Loucy (cell line): ENCODE results near the gene RNF19B.

ENCODE experiments used
- H2AFZ ChIP-seq: fragments of 200-600 bp; sonication (generic); 2 replicates; pipeline ENCODE4 v1.6.0; 2016; ENCODE audit warnings: antibody characterized with exemption, mild to moderate bottlenecking, low read length, moderate library complexity
- H3F3A ChIP-seq: fragments of 200-600 bp; 2 replicates; pipeline ENCODE4 v1.6.0; 2016; ENCODE audit warnings: antibody characterized with exemption, low read depth, mild to moderate bottlenecking
- H3K27me3 ChIP-seq: fragments of 200-600 bp; sonication (generic); 2 replicates; pipeline ENCODE4 v1.6.1; 2014; ENCODE audit warnings: low read length, mild to moderate bottlenecking; ENCODE audit not compliant: insufficient read depth, poor library complexity, severe bottlenecking
- H3K36me3 ChIP-seq: fragments of 200-600 bp; sonication (generic); 2 replicates; pipeline ENCODE4 v1.6.1; 2016; ENCODE audit warnings: low read length; ENCODE audit not compliant: insufficient read depth
- H3K4me1 ChIP-seq: fragments of 200-600 bp; sonication (generic); 2 replicates; pipeline ENCODE4 v1.5.1; 2014; ENCODE audit warnings: low read length, mild to moderate bottlenecking; ENCODE audit not compliant: insufficient read depth, poor library complexity, severe bottlenecking
- H3K4me2 ChIP-seq: fragments of 200-600 bp; sonication (generic); 2 replicates; pipeline ENCODE4 v1.6.0; 2014; ENCODE audit warnings: antibody characterized with exemption, low read length, low read depth, mild to moderate bottlenecking; ENCODE audit not compliant: poor library complexity, severe bottlenecking
- H3K4me3 ChIP-seq: fragments of 200-600 bp; sonication (generic); 2 replicates; pipeline ENCODE4 v1.5.1; 2014; ENCODE audit warnings: low read length, mild to moderate bottlenecking, mixed read lengths; ENCODE audit not compliant: poor library complexity, severe bottlenecking
- H3K79me2 ChIP-seq: fragments of 200-600 bp; sonication (generic); 2 replicates; pipeline ENCODE4 v1.6.1; 2014; ENCODE audit warnings: low read length; ENCODE audit not compliant: insufficient read depth
- H3K9ac ChIP-seq: fragments of 200-600 bp; sonication (generic); 2 replicates; pipeline ENCODE4 v1.6.0; 2014; ENCODE audit warnings: mild to moderate bottlenecking, low read depth, low read length, moderate library complexity; ENCODE audit not compliant: poor library complexity, severe bottlenecking
- H3K9me2 ChIP-seq: fragments of 200-600 bp; sonication (generic); replicated peaks from 2 replicates; pipeline ENCODE4 v1.6.1; 2016; ENCODE audit warnings: low read depth, low read length, mixed read lengths
- H3K9me3 ChIP-seq: fragments of 200-600 bp; sonication (generic); 2 replicates; pipeline ENCODE4 v1.6.1; 2014; ENCODE audit warnings: mild to moderate bottlenecking, antibody characterized with exemption, low read length, low read depth; ENCODE audit not compliant: insufficient read depth
- H4K20me1 ChIP-seq: fragments of 200-600 bp; sonication (generic); 2 replicates; pipeline ENCODE4 v1.6.0; 2014; ENCODE audit warnings: antibody characterized with exemption, low read length, mild to moderate bottlenecking; ENCODE audit not compliant: insufficient read depth, poor library complexity, severe bottlenecking
- CTCF ChIP-seq: fragments of 200-600 bp; sonication (generic); conservative IDR thresholded peaks from 2 replicates; pipeline ENCODE4 v1.5.1; 2014; ENCODE audit warnings: mild to moderate bottlenecking, antibody characterized with exemption, low read length
- EZH2phosphoT487 ChIP-seq: fragments of 200-600 bp; IDR thresholded peaks from 2 replicates; pipeline ENCODE4 v1.6.1; 2018; ENCODE audit warnings: antibody characterized with exemption, mild to moderate bottlenecking, moderate library complexity, borderline replicate concordance

The RNF19B gene, protein sequence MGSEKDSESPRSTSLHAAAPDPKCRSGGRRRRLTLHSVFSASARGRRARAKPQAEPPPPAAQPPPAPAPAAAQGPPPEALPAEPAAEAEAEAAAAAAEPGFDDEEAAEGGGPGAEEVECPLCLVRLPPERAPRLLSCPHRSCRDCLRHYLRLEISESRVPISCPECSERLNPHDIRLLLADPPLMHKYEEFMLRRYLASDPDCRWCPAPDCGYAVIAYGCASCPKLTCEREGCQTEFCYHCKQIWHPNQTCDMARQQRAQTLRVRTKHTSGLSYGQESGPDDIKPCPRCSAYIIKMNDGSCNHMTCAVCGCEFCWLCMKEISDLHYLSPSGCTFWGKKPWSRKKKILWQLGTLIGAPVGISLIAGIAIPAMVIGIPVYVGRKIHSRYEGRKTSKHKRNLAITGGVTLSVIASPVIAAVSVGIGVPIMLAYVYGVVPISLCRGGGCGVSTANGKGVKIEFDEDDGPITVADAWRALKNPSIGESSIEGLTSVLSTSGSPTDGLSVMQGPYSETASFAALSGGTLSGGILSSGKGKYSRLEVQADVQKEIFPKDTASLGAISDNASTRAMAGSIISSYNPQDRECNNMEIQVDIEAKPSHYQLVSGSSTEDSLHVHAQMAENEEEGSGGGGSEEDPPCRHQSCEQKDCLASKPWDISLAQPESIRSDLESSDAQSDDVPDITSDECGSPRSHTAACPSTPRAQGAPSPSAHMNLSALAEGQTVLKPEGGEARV

GRCh38 chr1:32964461-32965250 lies at the start of gene RNF19B:
TSS of gene RNF19B (minus strand) at chr1:32964809. CDS start at chr1:32964685, 124 bp downstream.
- H3K4me3 ChIP-seq, result peak within 1 kb of the TSS; percentile 93
- peak within 1 kb of the TSS; percentile 98 for H3K4me2 ChIP-seq
- no peak for TF ChIP-seq CTCF
- no peak for TF ChIP-seq EZH2phosphoT487
- H3K79me2 ChIP-seq, result peaks cover 41% of the 10 kb centered on the region
- no peaks in the 10 kb centered on the region for H3K9me2 ChIP-seq
- peak within 1 kb of the TSS; percentile 81 for H3K9ac ChIP-seq
- peaks cover 30% of the 10 kb centered on the region for H3K27me3 ChIP-seq
- no peaks in the 10 kb centered on the region for H3K9me3 ChIP-seq
- H4K20me1 ChIP-seq, result peaks cover 18% of the 10 kb centered on the region
- no peaks in the 10 kb centered on the region for H3K36me3 ChIP-seq
- H2AFZ ChIP-seq, result peak within 1 kb of the TSS; percentile 67
- H3K4me1 ChIP-seq, result peaks cover 26% of the 10 kb centered on the region
- H3F3A ChIP-seq, result no peaks in the 10 kb centered on the region

- no peak overlapping the region for H3K9ac ChIP-seq
- no peak for TF ChIP-seq CTCF
- no peak for TF ChIP-seq EZH2phosphoT487
- H3K4me1 ChIP-seq, result no peaks in the 10 kb centered on the region
- no peaks in the 10 kb centered on the region for H4K20me1 ChIP-seq
- H3K79me2 ChIP-seq, result no peaks in the 10 kb centered on the region
- H3K9me2 ChIP-seq, result no peaks in the 10 kb centered on the region
- no peaks in the 10 kb centered on the region for H3K27me3 ChIP-seq
- H3K9me3 ChIP-seq, result no peaks in the 10 kb centered on the region
- H2AFZ ChIP-seq, result no peak overlapping the region
- no peak overlapping the region for H3K4me2 ChIP-seq
- no peak overlapping the region for H3K4me3 ChIP-seq
- no peaks in the 10 kb centered on the region for H3F3A ChIP-seq
- peaks cover 78% of the 10 kb centered on the region for H3K36me3 ChIP-seq
Observed at GRCh38 chr1:33013791-33014190, 49.2 kb upstream of the RNF19B start.

- Histone ChIP-seq H3K27me3 (no peaks in the 10 kb centered on the region), H2AFZ (no peak overlapping the region), H3K36me3 (peaks cover 77% of the 10 kb centered on the region), H3K9ac (no peak overlapping the region), H3K9me3 (no peaks in the 10 kb centered on the region), H3F3A (no peaks in the 10 kb centered on the region), H3K4me1 (no peaks in the 10 kb centered on the region), H4K20me1 (no peaks in the 10 kb centered on the region), H3K9me2 (no peaks in the 10 kb centered on the region), H3K4me3 (no peak overlapping the region), H3K4me2 (no peak overlapping the region), H3K79me2 (no peaks in the 10 kb centered on the region)
- TF ChIP-seq EZH2phosphoT487 (no peak), CTCF (no peak)
Observed at GRCh38 chr1:33012165-33012564, 47.6 kb upstream of the RNF19B start.
